ENCODE data around the gene WNT7A.
A peak's percentile ranks its signal among the peaks of the same experiment; 100 is the strongest.

The WNT7A gene

DNA sequence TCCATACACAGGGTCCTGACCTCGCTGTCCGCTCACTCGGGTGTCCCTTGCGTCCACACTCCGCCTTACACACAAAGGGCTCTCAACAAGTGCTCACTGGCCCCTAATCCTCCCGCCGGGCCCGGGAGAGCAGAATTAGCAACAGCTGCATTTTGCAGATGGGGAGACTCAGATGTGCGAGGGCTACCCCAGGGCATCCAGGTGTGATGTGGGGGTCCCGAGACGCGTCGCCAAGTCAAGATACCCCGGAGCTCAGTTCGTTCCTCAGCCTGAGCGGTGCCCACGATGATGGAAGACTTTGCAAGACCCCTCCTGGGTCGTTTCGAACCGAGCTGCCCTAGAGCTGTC, 14.9 kb upstream of the WNT7A start:
- no peaks in the 10 kb centered on the region for H3K27me3 ChIP-seq (replicated peaks; ENCODE audit: control insufficient read depth, insufficient read depth, low read length, poor library complexity, severe bottlenecking)
- H3K36me3 ChIP-seq (ENCODE audit: control insufficient read depth, insufficient read depth, low read length) = no peaks in the 10 kb centered on the region
- H3K4me1 ChIP-seq (ENCODE audit: control insufficient read depth, insufficient read depth, low read length, poor library complexity, severe bottlenecking) = peaks cover 23% of the 10 kb centered on the region
- peak overlapping the region; percentile 60 for H3K4me3 ChIP-seq (ENCODE audit: insufficient read depth, low read depth, low read length, poor library complexity, severe bottlenecking)
- peak overlapping the region; percentile 51 for H3K27ac ChIP-seq (ENCODE audit: insufficient read depth, low read length, poor library complexity, severe bottlenecking)
- DNase-seq = no peak
- no peaks in the 10 kb centered on the region for H3K9me3 ChIP-seq (ENCODE audit: control insufficient read depth, low read length)

DNA sequence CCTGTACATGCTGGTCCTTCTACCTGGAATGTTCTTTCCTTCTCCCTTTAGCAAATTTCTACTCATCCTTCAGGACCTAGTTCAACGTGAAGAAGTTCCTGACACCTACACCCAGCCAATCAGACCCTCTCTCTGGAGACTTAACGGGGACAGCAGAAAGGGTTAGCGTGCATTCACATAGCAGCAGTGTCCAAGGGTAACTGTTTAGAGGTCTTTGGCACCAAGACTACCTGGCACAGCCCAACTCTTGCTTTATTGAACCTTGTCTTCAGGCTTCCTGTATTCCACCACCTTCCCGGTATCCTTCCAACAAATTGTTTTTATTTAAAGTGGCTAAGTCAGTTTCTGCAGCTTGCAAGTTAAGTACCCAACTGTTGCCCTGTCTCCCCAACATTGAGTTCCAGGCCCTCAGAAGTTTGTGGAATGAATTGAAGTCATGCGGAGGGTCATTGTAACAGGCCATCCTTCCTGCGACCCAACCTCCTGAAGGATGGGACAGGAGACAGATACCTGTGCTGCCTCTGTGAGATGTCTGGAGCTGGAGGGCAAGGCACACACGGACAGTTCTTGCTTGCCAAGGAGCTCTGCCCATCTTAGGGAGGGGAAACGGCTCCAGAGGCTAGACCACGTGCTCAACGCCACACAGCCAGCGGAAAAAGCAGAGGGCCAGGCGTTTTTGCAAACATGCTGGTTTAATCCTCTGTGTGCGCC, 14.4 kb upstream of the WNT7A start:
- Histone ChIP-seq H3K27me3 (replicated peaks; ENCODE audit: control insufficient read depth, insufficient read depth, low read length, poor library complexity, severe bottlenecking) (no peaks in the 10 kb centered on the region), H3K36me3 (ENCODE audit: control insufficient read depth, insufficient read depth, low read length) (no peaks in the 10 kb centered on the region), H3K4me1 (ENCODE audit: control insufficient read depth, insufficient read depth, low read length, poor library complexity, severe bottlenecking) (peaks cover 24% of the 10 kb centered on the region), H3K27ac (ENCODE audit: insufficient read depth, low read length, poor library complexity, severe bottlenecking) (no peak overlapping the region), H3K9me3 (ENCODE audit: control insufficient read depth, low read length) (no peaks in the 10 kb centered on the region), H3K4me3 (ENCODE audit: insufficient read depth, low read depth, low read length, poor library complexity, severe bottlenecking) (no peak overlapping the region)
- no peak for DNase-seq

DNA sequence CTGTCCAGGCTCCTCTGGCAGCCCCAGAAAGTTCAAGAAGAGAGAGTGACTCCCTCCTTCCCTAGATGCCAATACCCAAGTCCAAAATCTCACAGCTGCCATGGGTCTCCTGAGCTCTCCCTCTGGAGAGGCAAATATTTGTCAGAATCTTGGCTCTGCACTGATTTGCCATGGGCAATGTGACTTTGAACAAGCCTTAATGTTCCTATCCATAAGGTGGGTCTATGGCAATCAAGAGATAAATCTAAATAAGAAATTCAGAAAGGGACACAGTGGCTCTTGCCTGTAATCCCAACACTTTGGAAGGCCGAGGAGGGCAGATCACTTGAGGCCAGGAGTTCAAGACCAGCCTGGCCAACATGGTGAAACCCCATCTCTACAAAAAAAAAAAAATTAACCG, 12.4 kb upstream of the WNT7A start:
- H3K4me3 ChIP-seq (ENCODE audit: insufficient read depth, low read depth, low read length, poor library complexity, severe bottlenecking) = no peak overlapping the region
- DNase-seq = no peak
- H3K9me3 ChIP-seq (ENCODE audit: control insufficient read depth, low read length) = no peaks in the 10 kb centered on the region
- peaks cover 24% of the 10 kb centered on the region for H3K4me1 ChIP-seq (ENCODE audit: control insufficient read depth, insufficient read depth, low read length, poor library complexity, severe bottlenecking)
- no peaks in the 10 kb centered on the region for H3K27me3 ChIP-seq (replicated peaks; ENCODE audit: control insufficient read depth, insufficient read depth, low read length, poor library complexity, severe bottlenecking)
- no peak overlapping the region for H3K27ac ChIP-seq (ENCODE audit: insufficient read depth, low read length, poor library complexity, severe bottlenecking)
- no peaks in the 10 kb centered on the region for H3K36me3 ChIP-seq (ENCODE audit: control insufficient read depth, insufficient read depth, low read length)

DNA sequence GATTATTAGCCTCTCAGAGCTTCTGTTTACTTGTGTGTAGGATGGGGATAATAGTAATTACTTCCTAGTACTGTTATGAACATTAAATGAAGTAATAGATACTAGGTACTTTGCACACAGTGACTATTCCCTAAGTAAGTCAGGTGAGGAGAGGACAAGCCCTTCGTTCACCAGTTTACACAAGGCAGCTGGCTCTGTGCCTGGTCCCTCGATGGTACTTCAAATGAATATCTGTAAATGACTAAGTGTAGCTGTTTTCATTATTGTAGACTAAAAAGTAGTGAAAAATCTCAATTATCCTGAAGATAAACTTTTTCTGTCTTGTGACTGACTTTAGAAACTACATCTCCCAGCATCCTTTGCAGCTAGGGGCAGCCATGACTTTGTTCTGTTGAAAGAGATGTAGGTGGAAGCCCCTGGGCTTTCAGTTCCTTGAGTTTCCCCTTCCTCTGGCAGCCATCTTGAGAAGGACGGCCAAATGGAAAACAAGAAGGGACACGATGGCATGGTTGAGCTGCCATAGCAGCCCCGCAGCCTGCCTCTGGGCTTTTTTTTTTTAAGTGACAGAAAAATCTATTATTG, 11.7 kb upstream of the WNT7A start:
- Histone ChIP-seq H3K4me1 (ENCODE audit: control insufficient read depth, insufficient read depth, low read length, poor library complexity, severe bottlenecking) (peaks cover 24% of the 10 kb centered on the region), H3K27me3 (replicated peaks; ENCODE audit: control insufficient read depth, insufficient read depth, low read length, poor library complexity, severe bottlenecking) (no peaks in the 10 kb centered on the region), H3K4me3 (ENCODE audit: insufficient read depth, low read depth, low read length, poor library complexity, severe bottlenecking) (no peak overlapping the region), H3K27ac (ENCODE audit: insufficient read depth, low read length, poor library complexity, severe bottlenecking) (no peak overlapping the region), H3K9me3 (ENCODE audit: control insufficient read depth, low read length) (no peaks in the 10 kb centered on the region), H3K36me3 (ENCODE audit: control insufficient read depth, insufficient read depth, low read length) (no peaks in the 10 kb centered on the region)
- no peak for DNase-seq

DNA sequence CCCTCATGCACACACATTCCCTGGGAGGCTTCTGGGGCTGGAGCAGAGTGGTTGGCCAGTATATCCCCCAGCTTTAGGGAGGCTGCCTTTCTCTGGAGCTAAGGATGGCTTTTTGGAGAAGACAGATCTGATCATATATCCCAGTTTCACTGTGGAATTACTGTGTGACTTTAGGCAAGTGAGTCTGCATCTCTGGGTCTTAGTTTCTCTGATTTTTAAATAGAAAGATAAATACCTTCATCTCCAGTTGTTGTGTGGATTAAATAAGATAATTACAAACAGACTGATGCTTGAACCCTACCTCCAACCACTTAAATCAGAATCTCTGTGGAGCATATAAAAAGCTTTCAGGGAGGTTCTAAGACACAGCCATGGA, 11.1 kb upstream of the WNT7A start:
- Histone ChIP-seq H3K27ac (ENCODE audit: insufficient read depth, low read length, poor library complexity, severe bottlenecking) (peak overlapping the region; percentile 47), H3K27me3 (replicated peaks; ENCODE audit: control insufficient read depth, insufficient read depth, low read length, poor library complexity, severe bottlenecking) (no peaks in the 10 kb centered on the region), H3K4me1 (ENCODE audit: control insufficient read depth, insufficient read depth, low read length, poor library complexity, severe bottlenecking) (peaks cover 24% of the 10 kb centered on the region), H3K9me3 (ENCODE audit: control insufficient read depth, low read length) (no peaks in the 10 kb centered on the region), H3K36me3 (ENCODE audit: control insufficient read depth, insufficient read depth, low read length) (no peaks in the 10 kb centered on the region), H3K4me3 (ENCODE audit: insufficient read depth, low read depth, low read length, poor library complexity, severe bottlenecking) (no peak overlapping the region)
- no peak for DNase-seq

DNA sequence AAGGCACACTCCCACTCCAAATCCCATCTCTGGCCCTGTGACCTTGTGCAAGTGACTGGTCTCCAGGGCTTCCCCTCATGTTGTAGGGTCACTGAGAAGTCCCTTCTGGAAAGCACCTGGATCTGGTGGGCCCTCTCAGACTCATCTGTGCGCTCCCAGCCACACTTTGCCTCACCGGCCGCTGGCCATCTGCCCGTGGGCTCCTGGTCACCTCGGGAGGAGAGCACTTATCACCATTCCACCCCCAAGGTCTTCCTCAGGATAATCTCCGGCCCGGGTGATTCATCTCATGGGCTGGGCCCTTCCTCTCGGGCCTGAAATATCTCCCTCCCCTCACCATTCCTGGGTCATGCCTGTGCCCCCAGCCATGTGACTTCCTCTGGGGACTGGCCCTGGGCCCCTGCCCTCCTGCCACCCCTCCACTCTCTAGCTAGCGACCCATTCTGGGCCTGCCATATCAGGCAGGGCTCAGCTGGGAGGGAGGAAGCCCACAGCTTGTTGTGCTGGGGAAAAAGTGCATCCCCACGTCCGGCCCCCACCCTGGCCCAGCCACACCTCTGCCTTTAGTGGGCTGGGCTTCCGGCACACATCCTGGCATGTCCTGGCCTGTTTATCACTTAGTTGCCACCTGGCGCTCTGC, 10.6 kb upstream of the WNT7A start:
- Histone ChIP-seq H3K9me3 (ENCODE audit: control insufficient read depth, low read length) (no peaks in the 10 kb centered on the region), H3K27me3 (replicated peaks; ENCODE audit: control insufficient read depth, insufficient read depth, low read length, poor library complexity, severe bottlenecking) (no peaks in the 10 kb centered on the region), H3K4me3 (ENCODE audit: insufficient read depth, low read depth, low read length, poor library complexity, severe bottlenecking) (no peak overlapping the region), H3K27ac (ENCODE audit: insufficient read depth, low read length, poor library complexity, severe bottlenecking) (peak overlapping the region; percentile 47), H3K4me1 (ENCODE audit: control insufficient read depth, insufficient read depth, low read length, poor library complexity, severe bottlenecking) (peaks cover 24% of the 10 kb centered on the region), H3K36me3 (ENCODE audit: control insufficient read depth, insufficient read depth, low read length) (no peaks in the 10 kb centered on the region)
- DNase-seq = no peak

DNA sequence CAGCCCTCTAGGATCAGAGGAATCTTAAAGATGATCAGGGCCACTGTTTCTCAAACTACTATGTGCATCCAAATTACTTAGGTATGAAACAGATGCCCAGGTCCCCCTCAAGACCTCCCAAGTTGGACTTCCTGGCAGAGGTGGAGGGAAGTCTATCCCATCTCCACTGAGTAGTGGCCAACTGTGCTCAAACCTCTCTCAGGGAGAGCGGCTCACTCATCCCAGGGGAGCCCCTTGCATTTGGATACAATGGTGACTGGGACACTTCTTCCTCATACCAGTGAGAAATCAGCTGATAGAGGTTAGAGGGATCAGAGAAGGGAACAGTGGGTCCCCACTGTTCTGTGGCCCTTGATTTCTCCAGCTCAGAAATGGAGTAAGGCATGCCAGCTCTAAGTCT, 8.7 kb upstream of the WNT7A start:
- H3K9me3 ChIP-seq (ENCODE audit: control insufficient read depth, low read length) = no peaks in the 10 kb centered on the region
- no peaks in the 10 kb centered on the region for H3K36me3 ChIP-seq (ENCODE audit: control insufficient read depth, insufficient read depth, low read length)
- no peak overlapping the region for H3K4me3 ChIP-seq (ENCODE audit: insufficient read depth, low read depth, low read length, poor library complexity, severe bottlenecking)
- H3K27ac ChIP-seq (ENCODE audit: insufficient read depth, low read length, poor library complexity, severe bottlenecking) = no peak overlapping the region
- peaks cover 20% of the 10 kb centered on the region for H3K4me1 ChIP-seq (ENCODE audit: control insufficient read depth, insufficient read depth, low read length, poor library complexity, severe bottlenecking)
- H3K27me3 ChIP-seq (replicated peaks; ENCODE audit: control insufficient read depth, insufficient read depth, low read length, poor library complexity, severe bottlenecking) = no peaks in the 10 kb centered on the region
- DNase-seq = no peak

DNA sequence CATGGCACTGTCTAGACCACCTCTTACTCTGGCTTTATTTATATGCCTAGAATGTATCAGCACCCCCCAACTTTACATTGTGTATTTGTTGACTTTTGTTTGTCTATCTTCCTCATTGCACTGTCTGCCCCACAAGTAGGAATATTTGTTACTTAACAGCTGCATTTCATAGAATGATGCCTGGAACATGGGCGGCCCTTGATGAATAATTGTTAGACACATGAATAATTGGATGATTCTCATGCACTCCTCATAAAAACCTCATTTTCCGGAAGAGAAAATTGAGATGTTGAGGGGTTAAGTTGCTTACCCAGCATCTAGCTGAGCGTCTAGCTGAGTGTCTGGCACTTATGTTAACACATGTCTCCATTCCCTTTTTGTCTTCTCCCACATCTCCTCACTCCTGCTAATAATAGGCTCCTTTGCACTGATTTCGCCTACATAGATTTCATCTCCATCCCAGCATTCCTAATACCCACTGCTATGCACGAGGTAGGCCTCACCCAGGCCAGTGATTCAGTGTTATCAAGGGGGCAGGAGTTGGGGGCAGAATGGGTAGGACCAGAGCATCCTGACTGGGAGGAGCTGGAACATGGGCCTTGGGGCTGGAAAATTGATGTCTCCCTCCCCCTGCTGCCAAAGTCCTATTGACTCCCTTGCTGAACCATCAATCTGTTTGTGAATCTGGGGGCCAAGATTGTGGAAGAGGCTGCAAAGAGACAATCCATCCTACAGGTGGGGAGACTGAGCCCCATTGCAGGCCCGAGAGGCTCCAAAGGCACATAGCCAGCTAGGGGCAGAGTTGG, 7.8 kb upstream of the WNT7A start:
- Histone ChIP-seq H3K36me3 (ENCODE audit: control insufficient read depth, insufficient read depth, low read length) (no peaks in the 10 kb centered on the region), H3K4me3 (ENCODE audit: insufficient read depth, low read depth, low read length, poor library complexity, severe bottlenecking) (no peak overlapping the region), H3K27me3 (replicated peaks; ENCODE audit: control insufficient read depth, insufficient read depth, low read length, poor library complexity, severe bottlenecking) (no peaks in the 10 kb centered on the region), H3K4me1 (ENCODE audit: control insufficient read depth, insufficient read depth, low read length, poor library complexity, severe bottlenecking) (peaks cover 20% of the 10 kb centered on the region), H3K9me3 (ENCODE audit: control insufficient read depth, low read length) (no peaks in the 10 kb centered on the region), H3K27ac (ENCODE audit: insufficient read depth, low read length, poor library complexity, severe bottlenecking) (no peak overlapping the region)
- no peak for DNase-seq

DNA sequence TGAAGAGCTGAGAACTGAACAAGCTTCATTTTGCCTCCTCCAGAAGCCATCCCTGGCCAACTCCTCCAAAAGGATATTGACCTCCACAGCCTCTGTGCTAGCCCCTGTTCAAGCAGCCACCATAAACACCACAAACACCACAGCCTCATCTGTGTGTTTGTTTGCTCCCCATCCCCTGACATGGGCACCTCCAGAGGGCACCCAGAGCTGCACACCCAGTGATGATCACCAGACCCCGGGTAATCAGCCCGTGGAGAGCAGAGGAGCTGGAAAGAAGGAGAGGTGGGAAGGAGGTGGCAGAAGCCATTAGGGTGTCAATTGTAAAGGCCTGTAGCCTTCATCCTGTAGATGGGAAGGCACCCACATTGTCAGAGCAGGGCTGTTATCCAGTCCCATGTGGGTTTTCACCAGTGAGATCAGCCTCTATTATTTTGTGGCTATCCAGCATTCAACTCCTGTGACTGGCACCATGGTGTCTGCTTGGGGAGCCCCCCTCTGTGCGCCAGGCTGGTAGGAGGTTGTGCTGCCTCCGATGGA, 6.8 kb upstream of the WNT7A start:
- no peak overlapping the region for H3K27ac ChIP-seq (ENCODE audit: insufficient read depth, low read length, poor library complexity, severe bottlenecking)
- H3K4me1 ChIP-seq (ENCODE audit: control insufficient read depth, insufficient read depth, low read length, poor library complexity, severe bottlenecking) = peaks cover 19% of the 10 kb centered on the region
- H3K27me3 ChIP-seq (replicated peaks; ENCODE audit: control insufficient read depth, insufficient read depth, low read length, poor library complexity, severe bottlenecking) = no peaks in the 10 kb centered on the region
- no peak for DNase-seq
- H3K9me3 ChIP-seq (ENCODE audit: control insufficient read depth, low read length) = no peaks in the 10 kb centered on the region
- H3K36me3 ChIP-seq (ENCODE audit: control insufficient read depth, insufficient read depth, low read length) = no peaks in the 10 kb centered on the region
- H3K4me3 ChIP-seq (ENCODE audit: insufficient read depth, low read depth, low read length, poor library complexity, severe bottlenecking) = no peak overlapping the region

DNA sequence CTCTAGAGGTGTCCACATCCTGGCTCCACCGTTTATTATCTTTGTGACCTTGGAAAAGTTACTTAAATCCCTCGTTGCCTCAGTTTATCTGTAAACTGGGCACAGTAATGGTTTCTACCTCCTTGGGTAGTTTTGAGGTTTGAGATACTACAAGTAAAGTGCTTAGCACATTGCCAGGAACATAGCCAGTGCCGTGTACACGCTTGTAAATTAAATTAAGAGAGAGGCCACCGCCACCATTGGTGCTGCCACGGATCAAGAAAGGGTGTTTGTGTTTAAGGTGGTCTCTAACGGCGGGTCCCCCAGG, 5.8 kb upstream of the WNT7A start:
- no peaks in the 10 kb centered on the region for H3K9me3 ChIP-seq (ENCODE audit: control insufficient read depth, low read length)
- no peak for DNase-seq
- H3K27ac ChIP-seq (ENCODE audit: insufficient read depth, low read length, poor library complexity, severe bottlenecking) = no peak overlapping the region
- H3K27me3 ChIP-seq (replicated peaks; ENCODE audit: control insufficient read depth, insufficient read depth, low read length, poor library complexity, severe bottlenecking) = no peaks in the 10 kb centered on the region
- peaks cover 13% of the 10 kb centered on the region for H3K4me1 ChIP-seq (ENCODE audit: control insufficient read depth, insufficient read depth, low read length, poor library complexity, severe bottlenecking)
- H3K36me3 ChIP-seq (ENCODE audit: control insufficient read depth, insufficient read depth, low read length) = no peaks in the 10 kb centered on the region
- H3K4me3 ChIP-seq (ENCODE audit: insufficient read depth, low read depth, low read length, poor library complexity, severe bottlenecking) = no peak overlapping the region
